GM12878 (cell line): Measurements from ENCODE around the gene MYCBP2. TPM values are rescaled to one million over a fixed set of nuclear protein-coding genes. Genes with fewer than 3 reads are reported as not detected.

Source experiments
- ATAC-seq: fragments of 200-7000 bp; cut with Tn5 transposase; 3 replicates; pipeline ENCODE4 v1.9.1; 2020; ENCODE audit warnings: mild to moderate bottlenecking, moderate library complexity
- BruUV-seq: library from RNA; stranded (reverse); fragments of 400-500 nt; replicated peaks from 2 replicates; lab custom pipeline; 2021; lab: Mats Ljungman, UMichigan
- CTCF ChIA-PET: fragments of 300-600 bp; sonication (Branson Sonifier 250); formaldehyde crosslinking; extraction: SDS; loops from one replicate; lab custom pipeline; 2021; ENCODE audit warnings: inconsistent platforms; lab: Yijun Ruan, JAX
- POLR2A ChIA-PET: fragments of 350-600 bp; formaldehyde crosslinking; extraction: SDS; loops from one replicate; lab custom pipeline; 2021; ENCODE audit warnings: inconsistent platforms; lab: Charles Lee
- RAD21 ChIA-PET: fragments of 300-600 bp; sonication (Branson Sonifier 250); formaldehyde crosslinking; loops from one replicate; lab custom pipeline; 2023; ENCODE audit warnings: antibody characterized with exemption; ENCODE audit not compliant: unreplicated experiment; lab: Charles Lee
- SMC1A ChIA-PET: fragments of 300-600 bp; sonication (Branson Sonifier 250); formaldehyde crosslinking; loops from one replicate; lab custom pipeline; 2023; ENCODE audit not compliant: unreplicated experiment, uncharacterized antibody; lab: Charles Lee
- DNase-seq: peaks from one replicate; pipeline ENCODE4 v3.0.0-alpha.2; 2011; ENCODE audit warnings: low read depth, low spot score
- FAIRE-seq: peaks from 3 replicates; lab custom pipeline; 2011; peaks lifted over from hg19 to GRCh38; lab: Jason Lieb, UNC
- H2AFZ ChIP-seq: 2 replicates; pipeline ENCODE4 v1.6.0; 2011; ENCODE audit warnings: low read depth, low read length, control low read depth; ENCODE audit not compliant: control insufficient read depth
- H3K27ac ChIP-seq: 2 replicates; pipeline ENCODE4 v1.5.1; 2011; ENCODE audit warnings: control low read depth; ENCODE audit not compliant: control insufficient read depth, insufficient read depth
- H3K27me3 ChIP-seq, 2 experiments: replicated peaks in 1 of 2; 2 replicates each; pipeline versions ENCODE4 v1.6.0 to v1.6.1; 2011; ENCODE audit warnings: low read length in 1 of 2; ENCODE audit not compliant: control insufficient read depth in 2 of 2, insufficient read depth in 2 of 2
- H3K36me3 ChIP-seq, 2 experiments: 2 replicates each; pipeline ENCODE4 v1.5.1; 2011; ENCODE audit warnings: low read length in 1 of 2; ENCODE audit not compliant: control insufficient read depth in 2 of 2, insufficient read depth in 2 of 2
- H3K4me1 ChIP-seq: 2 replicates; pipeline ENCODE4 v1.6.1; 2011; ENCODE audit warnings: mild to moderate bottlenecking, low read length, moderate library complexity, mixed read lengths; ENCODE audit not compliant: control insufficient read depth, insufficient read depth
- H3K4me2 ChIP-seq: 2 replicates; pipeline ENCODE4 v1.6.0; 2011; ENCODE audit warnings: control low read depth; ENCODE audit not compliant: control insufficient read depth, insufficient read depth
- H3K4me3 ChIP-seq: fragments of 200-600 bp; sonication (generic); 2 replicates; pipeline ENCODE4 v1.5.1; 2016
- H3K79me2 ChIP-seq: 2 replicates; pipeline ENCODE4 v1.6.0; 2011; ENCODE audit warnings: low read length; ENCODE audit not compliant: control insufficient read depth, insufficient read depth
- H3K9ac ChIP-seq: 2 replicates; pipeline ENCODE4 v1.8.0; 2011; ENCODE audit warnings: low read length, control low read depth, mixed read lengths; ENCODE audit not compliant: control insufficient read depth, insufficient read depth
- H3K9me3 ChIP-seq: replicated peaks from 3 replicates; pipeline ENCODE4 v1.5.1; 2011; ENCODE audit warnings: mild to moderate bottlenecking, low read length; ENCODE audit not compliant: control insufficient read depth, insufficient read depth
- H4K20me1 ChIP-seq: 2 replicates; pipeline ENCODE4 v1.6.0; 2011; ENCODE audit not compliant: control insufficient read depth, insufficient read depth
- BHLHE40 ChIP-seq, 2 experiments: fragments of 450-650 bp in 1 of 2; IDR thresholded peaks; 2 replicates each; pipeline ENCODE4 v1.6.1; 2011 to 2017; ENCODE audit warnings: low read depth in 2 of 2, borderline replicate concordance in 1 of 2, improper control_type of control experiment in 1 of 2, low read length in 1 of 2, mild to moderate bottlenecking in 1 of 2
- CBX5 ChIP-seq: sonication (generic); IDR thresholded peaks from 2 replicates; pipeline ENCODE4 v1.6.1; 2016; ENCODE audit warnings: low read depth, moderate library complexity, mild to moderate bottlenecking, inconsistent platforms
- DPF2 ChIP-seq: fragments of 450-650 bp; IDR thresholded peaks from 2 replicates; pipeline ENCODE4 v1.6.1; 2017; ENCODE audit warnings: mild to moderate bottlenecking
- NR2C2 ChIP-seq: IDR thresholded peaks from 2 replicates; pipeline ENCODE4 v1.6.1; 2011; ENCODE audit warnings: borderline replicate concordance, low read depth; ENCODE audit not compliant: control insufficient read depth, insufficient read length
- RAD51 ChIP-seq: fragments of 450-650 bp; IDR thresholded peaks from 2 replicates; pipeline ENCODE4 v1.6.1; 2016; ENCODE audit warnings: moderate library complexity, mild to moderate bottlenecking, inconsistent platforms
- RB1 ChIP-seq: fragments of 450-650 bp; formaldehyde crosslinking; IDR thresholded peaks from 2 replicates; pipeline ENCODE4 v1.6.1; 2017; ENCODE audit warnings: mild to moderate bottlenecking, borderline replicate concordance
- SMARCA5 ChIP-seq: fragments of 450-650 bp; IDR thresholded peaks from 2 replicates; pipeline ENCODE4 v1.6.1; 2017; ENCODE audit warnings: mild to moderate bottlenecking
- WGBS: methylation state at CpG from one replicate; pipeline ENCODE4 v1.1.6; 2016; ENCODE audit warnings: low lambda C conversion rate; ENCODE audit not compliant: insufficient replicate concordance, insufficient coverage; ENCODE audit errors: missing lambda C conversion rate; 5-methylcytosine and 5-hydroxymethylcytosine counted together
- in situ Hi-C: fragments of 300-500 bp; cut with MboI; formaldehyde crosslinking; loops from 9 replicates; pipeline ENCODE4 v1.14.3; 2018; ENCODE audit warnings: mixed read lengths
- intact Hi-C: fragments of 100-400 bp; cut with micrococcal nuclease; formaldehyde crosslinking; loops from one replicate; pipeline ENCODE4 v1.14.2; 2022; ENCODE audit not compliant: unreplicated experiment
- polyA plus RNA-seq, 11 experiments: library from polyadenylated mRNA; depleted of rRNA in 4 of 11; unstranded in 6 of 11; stranded (reverse) in 5 of 11; fragments of >200 nt; fragmentation: Nextera tagmentation in 4 of 11; fragmentation: Illumina TruSeq in 1 of 11; extraction: Ambion mirVana in 4 of 11; extraction: Trizol in 1 of 11; gene quantifications; 1 replicate in 1 of 11; 2 replicates in 10 of 11; pipeline versions ENCODE4 v1.2.1 to v1.2.3, GENCODE V29; 2011 to 2016; ENCODE audit warnings: inconsistent platforms in 2 of 11, missing spikeins in 2 of 11, low read depth in 1 of 11
- total RNA-seq, 4 experiments: library from RNA; depleted of rRNA in 3 of 4; stranded (reverse); fragments of >200 nt in 3 of 4; fragmentation: Illumina TruSeq in 1 of 4; extraction: Trizol in 1 of 4; gene quantifications; 2 replicates each; pipeline versions ENCODE4 v1.2.1 to v1.2.3, GENCODE V29; 2013 to 2021
- TF ChIP-seq, protein P1 (sequence below): IDR thresholded peaks from 2 replicates; pipeline ENCODE4 v1.6.1; 2012; ENCODE audit warnings: mild to moderate bottlenecking, low read depth, low read length

MYCBP2 gene
- total and polyA plus RNA-seq, 10 of the 15 experiments (the other 5 are each of a cell fraction or from before 2014, with no cell fraction given): 51.9 to 152 (median 98.2) TPM

DNA sequence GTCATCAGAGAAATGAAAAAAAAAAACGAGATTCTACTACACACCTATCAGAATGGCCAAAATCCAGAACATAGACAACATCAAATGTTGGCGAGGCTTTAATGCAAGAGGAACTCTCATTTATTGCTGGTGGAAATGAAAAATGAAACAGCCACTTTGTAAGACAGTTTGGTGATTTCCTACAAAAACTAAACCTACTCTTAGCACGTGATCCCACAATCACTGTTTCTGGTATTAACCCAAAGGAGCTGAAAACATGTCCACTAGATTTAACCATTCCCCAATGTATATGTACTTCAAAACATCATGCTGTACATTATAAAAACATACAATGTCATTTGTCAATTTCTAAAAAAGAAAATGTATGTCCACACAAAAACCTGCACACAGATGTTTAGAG is 13.0 kb downstream of the MYCBP2 start:
- H3K27ac ChIP-seq: no peak overlapping the region
- H3K4me2 ChIP-seq: peak overlapping the region; percentile 34; the same call in 1 of the 2 replicates
- 0 out of 2 replicates have a peak, but pooled peaks cover 3% of the 10 kb centered on the region for H4K20me1 ChIP-seq
- 0 out of 4 replicates have a peak, but pooled peaks cover 0 to 2% of the 10 kb centered on the region in 2 experiments for H3K36me3 ChIP-seq
- FAIRE-seq (no peak), ATAC-seq (peak; percentile 29), DNase-seq (no peak)
- in situ Hi-C loops (no loop called here), intact Hi-C loops (no loop called here)
- CTCF ChIA-PET: interaction anchor here (0.6 to 1.7 kb wide), 7 partner anchors 13 to 286 kb away, joined by 3 to 4 read pairs (median 3); partner anchors contain the start of gene MYCBP2
- peaks cover 11% of the 10 kb centered on the region for H3K4me1 ChIP-seq
- H3K4me3 ChIP-seq: no peak overlapping the region
- RAD21 ChIA-PET: interaction anchor here (0.8 to 1.3 kb wide), 8 partner anchors 11 to 164 kb away, joined by 3 to 4 read pairs (median 4); no protein-coding TSS in a partner anchor
- WGBS: 44% methylated on average over 3 of the region's 3 CpGs
- H3K9me3 ChIP-seq: no peaks in the 10 kb centered on the region
- no TSS peak for BruUV-seq
- no peak overlapping the region for H3K9ac ChIP-seq
- POLR2A ChIA-PET: interaction anchor here (0.9 to 1.7 kb wide), 5 partner anchors 11 to 16 kb away, joined by 3 to 5 read pairs (median 4); partner anchors contain the start of gene MYCBP2
- peaks cover 96% of the 10 kb centered on the region for H3K79me2 ChIP-seq
- SMC1A ChIA-PET: interaction anchor here (0.6 to 2.5 kb wide), 14 partner anchors 11 to 191 kb away, joined by 3 to 10 read pairs (median 4); no protein-coding TSS in a partner anchor
- no peak overlapping the region for H2AFZ ChIP-seq
- H3K27me3 ChIP-seq: no peaks in the 10 kb centered on the region
- TF ChIP-seq CBX5 (no peak), BHLHE40 (IDR thresholded peaks at IDR 0.05; ENCODE audit: borderline replicate concordance in 1 of 2, low read depth in 2 of 2, low read length in 1 of 2) (peak; percentile 55 to 71; a peak in 3 of 4 replicates), RAD51 (peak; percentile 51; the same call in 1 of the 2 replicates), SMARCA5 (0 out of 2 replicates have a peak, but pooled peaks have one; percentile 44)

DNA sequence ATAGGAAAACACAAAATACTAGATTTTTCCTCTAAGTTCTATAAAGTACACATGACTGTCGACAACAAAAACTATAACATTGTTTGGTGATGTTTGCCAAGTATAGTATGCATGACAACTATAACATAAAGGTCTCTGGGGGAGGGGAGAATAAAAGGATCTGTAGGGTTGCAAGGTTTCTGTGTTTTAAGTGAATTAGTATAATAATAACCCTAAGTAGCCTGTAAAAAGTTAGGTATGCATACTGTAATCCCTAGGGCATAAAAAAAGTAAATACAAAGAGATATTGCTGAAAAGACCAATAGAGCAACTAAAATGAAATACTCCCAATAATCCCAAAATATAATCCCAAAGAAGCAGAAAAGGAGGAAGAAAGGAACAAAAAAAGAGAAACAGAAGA is 14.6 kb downstream of the MYCBP2 start:
- H3K4me1 ChIP-seq: peaks cover 15% of the 10 kb centered on the region
- no peaks in the 10 kb centered on the region for H3K9me3 ChIP-seq
- H2AFZ ChIP-seq: no peak overlapping the region
- H3K4me2 ChIP-seq: no peak overlapping the region
- H3K4me3 ChIP-seq: no peak overlapping the region
- peaks cover 97% of the 10 kb centered on the region for H3K79me2 ChIP-seq
- ChIA-PET CTCF (interaction anchor here (0.7 to 1.1 kb wide), 6 partner anchors 12 to 167 kb away, joined by 3 to 5 read pairs (median 3); no protein-coding TSS in a partner anchor), POLR2A (interaction anchor here (0.7 to 1.0 kb wide), 3 partner anchors 8 to 22 kb away, joined by 3 to 4 read pairs (median 3); no protein-coding TSS in a partner anchor), SMC1A (interaction anchor here (0.6 to 3.4 kb wide), 9 partner anchors 9 to 211 kb away, joined by 3 to 18 read pairs (median 4); no protein-coding TSS in a partner anchor), RAD21 (interaction anchor here (0.8 to 1.3 kb wide), 3 partner anchors 9 to 13 kb away, joined by 3 to 5 read pairs (median 4); no protein-coding TSS in a partner anchor)
- no peaks in the 10 kb centered on the region for H3K27me3 ChIP-seq
- no peak; the same call in 2 of the 3 replicates for ATAC-seq
- intact Hi-C loops: no loop called here
- no peaks in the 10 kb centered on the region; a peak in 1 of 4 replicates for H3K36me3 ChIP-seq
- H3K9ac ChIP-seq: no peak overlapping the region
- TF ChIP-seq RB1 (no peak), DPF2 (no peak), NR2C2 (no peak), RAD51 (no peak)
- TF ChIP-seq, protein P1, sequence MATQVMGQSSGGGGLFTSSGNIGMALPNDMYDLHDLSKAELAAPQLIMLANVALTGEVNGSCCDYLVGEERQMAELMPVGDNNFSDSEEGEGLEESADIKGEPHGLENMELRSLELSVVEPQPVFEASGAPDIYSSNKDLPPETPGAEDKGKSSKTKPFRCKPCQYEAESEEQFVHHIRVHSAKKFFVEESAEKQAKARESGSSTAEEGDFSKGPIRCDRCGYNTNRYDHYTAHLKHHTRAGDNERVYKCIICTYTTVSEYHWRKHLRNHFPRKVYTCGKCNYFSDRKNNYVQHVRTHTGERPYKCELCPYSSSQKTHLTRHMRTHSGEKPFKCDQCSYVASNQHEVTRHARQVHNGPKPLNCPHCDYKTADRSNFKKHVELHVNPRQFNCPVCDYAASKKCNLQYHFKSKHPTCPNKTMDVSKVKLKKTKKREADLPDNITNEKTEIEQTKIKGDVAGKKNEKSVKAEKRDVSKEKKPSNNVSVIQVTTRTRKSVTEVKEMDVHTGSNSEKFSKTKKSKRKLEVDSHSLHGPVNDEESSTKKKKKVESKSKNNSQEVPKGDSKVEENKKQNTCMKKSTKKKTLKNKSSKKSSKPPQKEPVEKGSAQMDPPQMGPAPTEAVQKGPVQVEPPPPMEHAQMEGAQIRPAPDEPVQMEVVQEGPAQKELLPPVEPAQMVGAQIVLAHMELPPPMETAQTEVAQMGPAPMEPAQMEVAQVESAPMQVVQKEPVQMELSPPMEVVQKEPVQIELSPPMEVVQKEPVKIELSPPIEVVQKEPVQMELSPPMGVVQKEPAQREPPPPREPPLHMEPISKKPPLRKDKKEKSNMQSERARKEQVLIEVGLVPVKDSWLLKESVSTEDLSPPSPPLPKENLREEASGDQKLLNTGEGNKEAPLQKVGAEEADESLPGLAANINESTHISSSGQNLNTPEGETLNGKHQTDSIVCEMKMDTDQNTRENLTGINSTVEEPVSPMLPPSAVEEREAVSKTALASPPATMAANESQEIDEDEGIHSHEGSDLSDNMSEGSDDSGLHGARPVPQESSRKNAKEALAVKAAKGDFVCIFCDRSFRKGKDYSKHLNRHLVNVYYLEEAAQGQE: no peak
- 100% methylated on average over 1 of the region's 1 CpG for WGBS
- 0 out of 2 replicates have a peak, but pooled peaks cover 2% of the 10 kb centered on the region for H4K20me1 ChIP-seq
- H3K27ac ChIP-seq: no peak overlapping the region
- in situ Hi-C loops: no loop called here
- no TSS peak for BruUV-seq
- no peak for FAIRE-seq
- DNase-seq: no peak
